Measurements from ENCODE around the gene POLR1H.

The POLR1H gene

DNA sequence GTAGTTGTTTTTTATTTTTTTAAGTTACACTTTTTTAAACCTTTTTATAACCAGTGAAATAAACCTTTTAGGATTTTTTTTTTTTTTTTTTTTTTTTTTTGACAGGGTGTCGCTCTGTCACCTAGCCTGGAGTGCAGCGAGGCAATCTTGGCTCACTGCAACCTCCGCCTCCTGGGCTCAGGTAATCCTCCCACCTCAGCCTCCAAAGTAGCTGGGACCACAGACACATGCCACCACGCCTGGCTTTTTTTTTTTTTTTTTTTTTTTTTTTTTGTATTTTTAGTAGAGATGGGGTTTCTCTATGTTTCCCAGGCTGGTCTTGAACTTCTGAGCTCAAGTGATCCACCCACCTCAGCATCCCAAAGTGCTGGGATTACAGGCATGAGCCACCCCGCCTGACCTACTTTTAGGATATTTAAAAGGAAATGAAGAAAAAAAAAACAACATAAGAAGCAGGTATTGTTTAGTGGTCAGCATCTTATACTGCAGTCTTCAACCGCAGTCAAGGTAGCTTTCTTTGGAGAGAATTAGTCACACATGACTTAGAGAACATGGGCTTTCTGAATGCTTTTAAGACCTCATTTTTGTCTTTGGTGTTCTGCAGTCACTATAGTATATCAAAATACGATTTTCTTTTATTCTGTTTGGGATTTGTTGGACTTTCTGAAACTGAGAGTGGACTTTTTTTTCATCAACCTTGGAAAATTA is 1.6 kb downstream of the POLR1H start:
- no peak for DNase-seq

DNA sequence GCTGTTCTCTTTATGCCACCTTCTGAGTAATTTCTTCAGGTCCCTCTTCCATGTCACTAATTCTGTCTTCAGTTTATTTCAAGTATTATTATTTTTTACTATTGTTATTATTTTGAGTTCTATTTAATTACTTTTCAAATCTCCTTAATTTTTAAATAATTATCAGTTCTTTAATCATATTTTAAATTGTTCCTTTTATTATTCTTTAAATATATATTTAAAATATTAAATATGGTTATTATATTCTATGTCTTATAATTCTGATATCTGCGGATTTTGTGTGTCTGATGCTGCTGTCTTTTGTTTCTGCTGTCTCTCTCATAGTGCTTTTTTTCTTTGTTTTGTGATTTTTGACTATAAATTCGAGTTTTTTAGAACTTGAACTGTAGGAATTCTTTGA is 2.2 kb downstream of the POLR1H start:
- DNase-seq, result no peak

- no peak for DNase-seq
Observed at GRCh38 chr6:30066082-30066481, 5.0 kb downstream of the POLR1H start.

- DNase-seq, result peak; percentile 100
Observed at GRCh38 chr6:30066577-30067459, 5.8 kb downstream of the POLR1H start, which contains the start of gene PPP1R11. PPP1R11 (plus strand) TSS chr6:30067198; CDS start chr6:30067411, 213 bp downstream.

DNA sequence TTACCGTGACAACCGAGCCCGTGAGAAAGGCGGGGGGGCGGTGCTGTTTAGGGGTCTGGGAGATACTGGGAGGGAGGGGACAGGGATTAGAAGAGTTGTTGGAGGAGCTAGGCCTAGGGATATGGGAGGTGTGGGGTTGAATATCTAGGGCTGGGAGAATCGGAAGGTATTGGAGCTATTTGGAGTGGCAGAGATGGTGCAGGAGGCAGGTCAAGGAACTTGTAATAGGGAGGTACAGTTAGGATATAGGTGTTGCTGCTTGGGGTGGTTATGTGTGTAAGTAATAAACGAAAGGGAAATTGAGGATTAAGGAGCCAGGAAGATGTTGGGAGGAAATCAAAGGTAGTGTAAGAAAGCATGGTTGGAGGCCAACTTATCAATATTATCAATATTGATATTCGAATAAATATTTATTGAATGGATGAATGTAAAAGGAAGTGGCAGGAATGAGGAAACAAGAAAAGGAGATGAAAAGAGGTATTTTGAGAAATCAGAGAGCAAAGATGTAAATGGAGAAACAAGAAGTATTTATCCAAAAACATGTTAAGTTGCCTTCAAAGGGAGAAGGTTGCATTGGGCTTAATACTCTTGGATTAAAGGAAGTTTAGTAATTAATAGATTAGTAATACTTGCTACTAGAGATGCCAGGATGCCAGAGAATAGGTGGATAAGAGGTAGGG is 6.5 kb downstream of the POLR1H start:
- DNase-seq, result peak; percentile 91

- no peak for DNase-seq
Observed at GRCh38 chr6:30071081-30071818, 10.2 kb downstream of the POLR1H start.

DNA sequence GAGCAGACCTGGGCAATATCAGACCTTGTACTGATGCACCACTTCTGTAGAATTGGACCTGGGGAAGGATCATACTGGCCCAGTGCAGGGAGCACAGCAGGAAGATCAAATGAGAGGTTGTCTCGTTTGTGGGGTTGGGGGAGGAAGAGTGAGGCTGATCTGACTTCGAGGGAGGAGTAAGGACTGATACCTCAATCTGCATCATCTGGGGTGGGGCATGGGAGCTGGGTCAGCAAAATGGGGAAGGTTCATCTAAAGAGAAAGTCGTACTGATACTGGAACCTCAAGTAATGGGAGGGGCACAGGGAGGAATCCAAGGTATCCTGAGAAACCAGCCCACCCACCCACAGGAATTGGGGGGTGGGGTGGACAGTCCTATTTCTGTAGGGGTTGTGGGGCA is 10.8 kb downstream of the POLR1H start:
- no peak for DNase-seq

DNA sequence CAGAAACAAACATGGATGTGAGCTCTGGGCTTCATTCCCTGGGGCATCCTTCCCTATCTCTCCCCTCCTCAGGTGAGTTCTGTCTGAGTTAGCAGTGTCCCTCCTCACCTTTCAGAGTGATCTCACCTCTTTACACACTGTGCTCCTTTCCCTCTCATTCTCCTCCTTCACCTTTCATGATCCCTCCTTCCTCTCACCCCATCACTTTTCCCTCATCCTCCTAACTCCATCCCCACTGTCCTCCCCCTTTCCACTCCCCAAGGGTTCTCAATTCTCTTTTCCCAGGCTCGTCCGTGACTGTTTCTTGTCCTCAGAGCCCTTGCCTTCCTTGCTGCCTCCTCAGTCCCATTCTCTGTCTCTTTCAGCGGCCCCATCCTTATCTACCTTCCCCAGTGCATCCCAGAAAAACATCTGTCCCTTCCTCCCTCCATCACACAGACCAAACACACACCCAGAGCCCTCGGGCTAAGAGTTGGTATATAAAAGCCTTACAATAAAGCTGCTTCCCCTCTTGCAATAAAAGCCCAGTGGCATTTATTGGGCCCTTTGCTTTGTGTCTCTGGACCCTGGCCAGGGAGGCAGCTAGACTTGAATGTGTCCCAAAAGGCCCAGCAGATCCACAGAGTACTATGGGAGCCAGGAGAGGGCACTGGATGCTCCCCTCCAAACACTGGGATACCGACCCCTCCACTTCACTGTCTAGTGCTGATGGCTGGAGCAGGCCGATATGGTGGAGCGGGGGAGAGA is 12.6 kb downstream of the POLR1H start:
- DNase-seq, result no peak

- DNase-seq, result no peak
Observed at GRCh38 chr6:30074331-30075093, 13.4 kb downstream of the POLR1H start.

DNA sequence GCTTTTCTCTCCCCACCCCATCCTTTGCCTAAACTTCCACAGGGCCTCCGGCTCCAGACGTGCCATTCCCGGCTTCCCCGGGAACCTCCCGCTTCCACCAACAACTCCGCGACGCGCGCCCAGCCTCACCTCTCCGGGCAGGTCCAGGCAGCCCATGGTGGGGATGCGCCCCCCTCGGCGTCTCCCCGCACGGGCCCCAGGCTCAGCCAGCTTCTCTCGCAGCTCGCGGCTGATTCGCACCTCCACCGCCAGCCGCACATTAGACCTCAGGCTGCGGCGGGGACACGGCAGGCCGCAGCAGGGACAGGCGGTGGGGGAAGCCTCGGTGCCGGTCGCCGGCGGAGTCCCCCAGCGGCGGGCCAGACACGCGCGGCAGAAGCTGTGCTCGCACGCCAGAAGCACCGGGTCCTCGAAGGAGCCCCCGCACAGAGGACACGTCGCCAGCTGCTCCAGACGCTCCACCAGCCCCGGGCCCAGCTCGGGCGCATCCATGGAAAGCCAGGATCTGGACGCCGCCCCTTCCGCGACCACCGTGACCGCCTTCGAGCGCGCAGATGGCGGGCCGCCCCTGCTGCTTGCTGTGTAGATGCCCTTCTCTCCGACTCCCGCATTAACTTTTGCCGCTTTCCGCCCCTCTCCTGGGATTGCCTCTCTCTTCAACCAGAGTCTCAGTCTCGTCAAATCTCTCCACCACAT is 14.2 kb downstream of the POLR1H start, which contains the start of gene RNF39:
RNF39 (minus strand) TSS at position 676 of the 696 bp plus-strand sequence; CDS start at position 492, 184 bp downstream.
- DNase-seq, result no peak

DNA sequence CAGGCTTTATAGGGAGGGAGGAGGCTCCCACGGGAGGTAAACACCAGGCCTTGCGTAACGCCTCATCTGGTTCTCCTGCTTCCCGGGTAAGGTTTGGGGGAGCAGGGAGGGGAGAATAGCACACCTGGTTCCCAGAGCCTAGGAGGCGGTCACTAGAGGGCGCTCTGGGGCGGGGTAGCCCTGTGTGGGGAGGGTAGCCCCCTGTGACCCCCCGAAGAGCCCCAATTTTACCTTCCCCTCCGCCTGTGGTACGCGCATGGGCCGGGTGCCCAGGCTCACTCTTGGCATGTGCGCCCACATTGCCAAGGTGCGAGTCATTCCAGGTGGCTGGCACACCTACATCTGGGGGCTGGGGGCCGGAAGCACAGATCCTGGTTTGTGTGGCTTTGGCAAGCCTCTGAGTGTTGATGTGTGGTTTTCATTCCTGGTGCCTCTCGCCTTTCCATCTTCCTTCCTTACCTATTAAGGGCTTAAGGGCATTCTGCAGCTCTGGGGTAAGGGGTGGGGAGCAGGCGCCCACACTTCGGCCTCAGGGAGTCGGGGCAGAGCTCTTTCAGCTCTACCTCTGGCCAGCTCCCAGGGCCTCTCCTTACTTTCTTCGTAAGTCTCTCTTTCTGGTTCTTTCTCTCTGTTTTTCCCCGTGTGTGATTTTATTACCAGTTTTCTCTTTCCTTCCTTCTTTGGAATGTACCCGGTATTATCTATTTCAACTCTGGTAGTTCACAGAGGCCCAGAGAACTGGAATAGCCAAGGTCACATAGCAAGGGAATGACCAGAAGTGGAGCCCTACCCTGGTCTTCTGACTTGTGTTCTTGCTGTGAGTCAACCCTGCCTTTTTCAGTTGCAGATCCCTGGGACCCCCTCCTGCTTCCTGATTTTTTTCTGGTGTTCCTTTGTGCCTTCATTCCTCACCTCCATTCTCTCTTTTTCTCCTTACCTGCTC is 15.0 kb downstream of the POLR1H start:
- DNase-seq, result peak; percentile 27

- DNase-seq, result no peak
Observed at GRCh38 chr6:30077218-30077617, 16.2 kb downstream of the POLR1H start.

- DNase-seq, result no peak
Observed at GRCh38 chr6:30087876-30088275, 26.8 kb downstream of the POLR1H start.

DNA sequence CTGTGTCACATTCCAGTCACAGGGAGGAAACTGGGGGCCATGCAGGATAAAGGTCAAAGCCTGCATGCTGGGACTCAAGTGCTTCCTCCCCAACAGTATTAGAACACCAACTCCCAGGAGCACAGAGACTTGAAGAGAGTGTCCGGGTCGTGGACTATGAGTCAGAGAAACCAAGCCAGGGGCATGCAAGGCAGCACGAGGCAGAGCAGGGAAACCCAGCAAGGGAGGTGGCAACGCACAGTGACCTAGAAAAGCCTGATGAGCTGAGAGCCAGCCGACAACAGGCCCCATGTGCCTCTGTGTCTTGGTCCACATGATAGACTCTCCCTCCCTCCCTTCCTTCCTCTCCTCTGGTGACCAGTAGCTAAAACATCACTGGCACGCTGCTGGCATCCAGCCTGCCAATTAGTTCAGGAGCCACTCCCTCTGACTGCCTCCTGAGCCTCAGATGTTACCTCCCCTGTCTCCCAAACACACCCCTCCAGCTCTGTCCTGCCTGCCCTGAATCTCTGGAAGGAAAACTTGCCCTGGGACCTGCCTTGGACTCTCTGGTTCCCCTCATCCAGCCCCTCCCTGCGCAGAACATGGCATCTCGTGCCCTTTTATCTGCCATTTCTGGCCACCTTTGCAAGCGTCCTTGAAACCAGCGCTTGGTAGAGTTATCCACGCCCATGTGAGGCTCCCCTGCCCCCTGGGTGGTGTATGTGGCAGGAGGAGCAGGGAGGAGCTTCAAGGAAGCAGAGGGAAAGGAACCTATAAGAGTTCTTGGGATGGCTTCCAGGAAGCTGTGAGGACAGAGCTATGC is 30.7 kb downstream of the POLR1H start:
- no peak for DNase-seq

DNA sequence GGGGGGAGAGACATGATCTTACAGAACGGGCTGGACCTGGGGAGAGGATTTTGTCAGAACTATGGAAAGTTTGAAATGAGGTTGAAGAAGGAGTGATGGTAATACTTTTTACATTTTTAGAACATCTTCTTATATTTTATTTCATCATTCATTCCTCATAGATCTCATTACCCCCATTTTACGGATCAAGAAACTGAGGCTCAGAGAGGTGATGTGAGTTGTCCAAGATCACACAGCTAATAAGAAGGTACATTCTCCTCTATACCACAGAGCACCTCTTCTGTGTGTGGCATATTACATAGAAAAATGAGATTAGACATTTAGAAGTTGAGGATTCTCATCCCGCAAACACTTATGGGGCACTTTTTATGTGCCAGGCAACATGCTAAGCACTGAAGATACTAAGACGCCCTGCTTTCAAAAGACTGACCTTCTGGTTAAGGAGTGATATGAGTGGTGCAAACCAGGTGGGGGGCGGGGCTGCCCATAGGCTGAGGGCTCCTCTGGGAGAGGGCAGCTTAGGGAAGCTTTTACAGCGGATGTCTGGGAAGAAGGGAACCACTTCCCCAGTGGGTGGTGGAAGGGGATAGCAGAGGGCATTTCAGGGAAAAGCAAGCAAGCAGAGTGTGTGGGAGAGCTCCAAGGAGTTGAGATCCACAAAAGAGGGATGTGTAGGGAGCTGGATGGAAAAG is 31.9 kb downstream of the POLR1H start:
- no peak for DNase-seq

GRCh38 chr6:30093951-30094661 is 33.0 kb downstream of the POLR1H start:
- DNase-seq, result no peak

- no peak for DNase-seq
Observed at GRCh38 chr6:30096829-30097228, 35.8 kb downstream of the POLR1H start.

Measured in NCI-H748 treated with DMSO at 0.1 percent for 48 hours (cell line).